ENCODE data around the gene ARHGEF4.
"Not testable (repeated sequence)": the region's sequence is repeated elsewhere in the genome, so short reads cannot be mapped to it uniquely, and the experiment has no call there.

Gene ARHGEF4

DNA sequence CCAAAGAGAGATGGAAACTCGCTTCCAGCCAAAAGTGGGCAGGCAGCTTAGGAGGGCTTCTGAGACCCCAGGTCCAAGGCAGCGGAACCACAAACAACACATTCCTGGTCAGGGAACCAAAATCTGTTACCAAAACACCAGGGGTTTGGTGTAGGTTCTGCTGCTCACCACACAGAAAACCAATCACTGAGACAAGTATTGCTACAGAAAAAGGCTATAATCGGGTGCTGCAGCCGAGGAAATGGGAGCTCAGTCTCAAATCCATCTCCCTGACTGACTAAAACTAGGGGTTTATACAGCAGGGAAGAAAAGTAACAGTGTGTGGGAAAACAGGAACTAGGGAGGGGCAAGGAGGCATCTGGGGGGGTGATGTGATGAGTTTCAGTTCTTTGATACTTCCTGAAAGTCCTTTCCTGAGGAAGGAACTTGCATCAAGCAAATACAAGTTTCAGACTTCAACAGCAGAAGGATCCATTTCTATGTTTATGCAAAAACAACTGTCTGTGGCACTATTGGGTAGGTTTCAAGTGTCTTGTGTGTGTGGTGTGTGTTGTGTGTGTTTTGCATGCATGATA is 148.6 kb downstream of the ARHGEF4 start:
- DNase-seq (ENCODE audit: extremely low spot score), result no peak
- TF ChIP-seq ARNT (IDR thresholded peaks at IDR 0.05) (no peak), HDGF (IDR thresholded peaks at IDR 0.05; ENCODE audit: borderline replicate concordance) (no peak), NFRKB (IDR thresholded peaks at IDR 0.05) (no peak), FOXK2 (IDR thresholded peaks at IDR 0.05) (no peak), SUZ12 (IDR thresholded peaks at IDR 0.05) (no peak), ZNF384 (IDR thresholded peaks at IDR 0.05) (no peak), CTBP1 (IDR thresholded peaks at IDR 0.05; ENCODE audit: borderline replicate concordance) (no peak), BHLHE40 (IDR thresholded peaks at IDR 0.05; ENCODE audit: borderline replicate concordance) (no peak), FOXA1 (IDR thresholded peaks at IDR 0.05) (no peak), ELF4 (IDR thresholded peaks at IDR 0.05) (no peak), L3MBTL2 (conservative IDR thresholded peaks at IDR 0.05) (no peak), SP1 (IDR thresholded peaks at IDR 0.05) (no peak), TARDBP (IDR thresholded peaks at IDR 0.05) (no peak), FOXM1 (IDR thresholded peaks at IDR 0.05; ENCODE audit: borderline replicate concordance) (no peak), LEF1 (IDR thresholded peaks at IDR 0.05; ENCODE audit: borderline replicate concordance) (no peak)
- TF ChIP-seq, protein P1, sequence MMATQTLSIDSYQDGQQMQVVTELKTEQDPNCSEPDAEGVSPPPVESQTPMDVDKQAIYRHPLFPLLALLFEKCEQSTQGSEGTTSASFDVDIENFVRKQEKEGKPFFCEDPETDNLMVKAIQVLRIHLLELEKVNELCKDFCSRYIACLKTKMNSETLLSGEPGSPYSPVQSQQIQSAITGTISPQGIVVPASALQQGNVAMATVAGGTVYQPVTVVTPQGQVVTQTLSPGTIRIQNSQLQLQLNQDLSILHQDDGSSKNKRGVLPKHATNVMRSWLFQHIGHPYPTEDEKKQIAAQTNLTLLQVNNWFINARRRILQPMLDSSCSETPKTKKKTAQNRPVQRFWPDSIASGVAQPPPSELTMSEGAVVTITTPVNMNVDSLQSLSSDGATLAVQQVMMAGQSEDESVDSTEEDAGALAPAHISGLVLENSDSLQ (IDR thresholded peaks at IDR 0.05), result no peak
- CTCF ChIA-PET, result interaction anchor here (0.5 kb wide), 1 partner anchor 11 kb away, joined by 3 read pairs; no protein-coding TSS in a partner anchor
- POLR2A ChIA-PET, result no interaction called here

DNA sequence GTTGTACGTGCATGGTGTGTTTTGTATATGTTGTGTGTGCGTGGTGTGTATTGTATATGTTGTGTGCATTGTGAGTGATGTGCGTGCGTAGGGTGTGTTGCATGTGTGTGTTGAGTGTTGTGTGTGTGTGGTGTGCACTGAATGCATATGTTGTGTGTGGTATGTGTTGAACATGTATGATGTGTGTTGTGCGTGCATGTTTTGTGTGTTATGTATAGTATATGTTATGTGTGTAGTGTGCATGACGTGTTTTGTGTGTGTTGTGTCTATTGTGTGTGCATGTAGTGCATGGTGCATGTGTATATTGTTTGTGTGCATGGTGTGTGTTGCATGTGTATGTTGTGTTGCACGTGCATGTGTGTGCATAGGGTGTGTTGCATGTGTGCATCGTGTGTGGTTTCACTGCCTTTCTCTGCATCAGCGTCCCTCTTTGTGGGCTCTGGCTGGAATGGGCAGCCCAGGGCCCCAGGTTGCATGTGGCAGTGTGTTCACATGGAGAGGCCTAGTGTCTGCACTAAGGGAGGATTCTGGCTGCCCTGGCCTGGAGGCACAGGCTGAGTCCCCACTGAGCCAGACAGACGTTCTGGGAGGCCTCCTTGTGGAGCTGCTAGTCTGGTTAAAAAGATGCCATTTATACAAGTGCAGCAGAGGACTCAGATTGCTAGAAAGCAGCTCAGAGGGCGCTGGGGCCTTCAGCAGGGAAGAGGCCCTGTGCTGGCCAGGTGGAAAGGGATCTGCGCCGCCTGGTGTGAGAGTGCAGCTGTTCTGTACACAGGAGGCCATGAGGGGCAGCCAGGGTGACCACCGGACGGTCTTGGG is 149.3 kb downstream of the ARHGEF4 start:
- peak; percentile 10; the same call in 1 of the 2 replicates for TF ChIP-seq TARDBP (IDR thresholded peaks at IDR 0.05)
- TF ChIP-seq SUZ12 (IDR thresholded peaks at IDR 0.05), result no peak
- ChIA-PET POLR2A (no interaction called here), CTCF (interaction anchor here (0.5 kb wide), 1 partner anchor 12 kb away, joined by 3 read pairs; no protein-coding TSS in a partner anchor)
- no peak for DNase-seq (ENCODE audit: extremely low spot score)

DNA sequence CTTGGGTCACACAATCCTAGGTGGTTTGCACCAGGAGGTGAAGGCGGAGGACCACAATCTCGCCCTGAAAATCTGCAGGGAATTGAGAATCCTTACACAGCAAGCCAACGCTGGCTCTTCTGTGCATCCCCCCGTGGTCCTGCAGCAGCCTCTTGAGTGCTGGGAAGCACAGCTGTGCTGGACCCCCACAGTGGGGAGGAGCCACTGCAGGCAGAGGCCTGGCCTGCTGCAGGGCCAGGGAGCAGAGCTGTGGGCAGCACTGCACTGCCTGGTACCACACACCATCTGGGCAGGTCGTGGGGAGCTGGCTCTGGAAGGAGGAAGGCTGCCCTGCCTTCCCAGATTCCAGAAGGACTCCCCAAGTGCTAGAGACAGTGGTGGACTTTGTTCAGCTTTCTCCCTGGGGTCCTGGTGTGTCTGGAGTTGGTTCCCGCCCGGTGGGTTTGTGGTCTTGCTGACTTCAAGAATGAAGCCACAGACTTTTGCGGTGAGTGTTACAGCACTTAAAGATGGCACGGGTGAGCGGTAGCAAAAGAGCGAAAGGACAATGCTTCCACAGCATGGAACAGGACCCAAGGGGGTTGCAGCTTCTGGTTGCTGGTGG is 150.3 kb downstream of the ARHGEF4 start:
- ChIA-PET POLR2A (no interaction called here), CTCF (no interaction called here)
- no peak for DNase-seq (ENCODE audit: extremely low spot score)
- TF ChIP-seq LEF1 (IDR thresholded peaks at IDR 0.05; ENCODE audit: borderline replicate concordance) (no peak), HDGF (IDR thresholded peaks at IDR 0.05; ENCODE audit: borderline replicate concordance) (no peak), L3MBTL2 (conservative IDR thresholded peaks at IDR 0.05) (no peak), CTBP1 (IDR thresholded peaks at IDR 0.05; ENCODE audit: borderline replicate concordance) (no peak), FOXM1 (IDR thresholded peaks at IDR 0.05; ENCODE audit: borderline replicate concordance) (no peak), NFRKB (IDR thresholded peaks at IDR 0.05) (no peak), ZNF384 (IDR thresholded peaks at IDR 0.05) (no peak), SUZ12 (IDR thresholded peaks at IDR 0.05) (no peak), FOXK2 (IDR thresholded peaks at IDR 0.05) (no peak), FOXA1 (IDR thresholded peaks at IDR 0.05) (no peak), ELF4 (IDR thresholded peaks at IDR 0.05) (no peak), BHLHE40 (IDR thresholded peaks at IDR 0.05; ENCODE audit: borderline replicate concordance) (no peak), TARDBP (IDR thresholded peaks at IDR 0.05) (no peak), SP1 (IDR thresholded peaks at IDR 0.05) (no peak), ARNT (IDR thresholded peaks at IDR 0.05) (no peak)
- TF ChIP-seq, protein P1 (IDR thresholded peaks at IDR 0.05), result no peak

GRCh38 chr2:130987519-130988425 is 151.1 kb downstream of the ARHGEF4 start:
- TF ChIP-seq FOXM1 (IDR thresholded peaks at IDR 0.05; ENCODE audit: borderline replicate concordance) (no peak), HDGF (IDR thresholded peaks at IDR 0.05; ENCODE audit: borderline replicate concordance) (no peak), NFRKB (IDR thresholded peaks at IDR 0.05) (no peak), L3MBTL2 (conservative IDR thresholded peaks at IDR 0.05) (no peak), LEF1 (IDR thresholded peaks at IDR 0.05; ENCODE audit: borderline replicate concordance) (no peak), FOXK2 (IDR thresholded peaks at IDR 0.05) (no peak), FOXA1 (IDR thresholded peaks at IDR 0.05) (no peak), ELF4 (IDR thresholded peaks at IDR 0.05) (no peak), TARDBP (IDR thresholded peaks at IDR 0.05) (no peak), SP1 (IDR thresholded peaks at IDR 0.05) (no peak), ZNF384 (IDR thresholded peaks at IDR 0.05) (no peak), CTBP1 (IDR thresholded peaks at IDR 0.05; ENCODE audit: borderline replicate concordance) (no peak), SUZ12 (IDR thresholded peaks at IDR 0.05) (no peak)
- TF ChIP-seq, protein P1 (IDR thresholded peaks at IDR 0.05), result no peak
- ChIA-PET POLR2A (no interaction called here), CTCF (no interaction called here)
- DNase-seq (ENCODE audit: extremely low spot score), result no peak

DNA sequence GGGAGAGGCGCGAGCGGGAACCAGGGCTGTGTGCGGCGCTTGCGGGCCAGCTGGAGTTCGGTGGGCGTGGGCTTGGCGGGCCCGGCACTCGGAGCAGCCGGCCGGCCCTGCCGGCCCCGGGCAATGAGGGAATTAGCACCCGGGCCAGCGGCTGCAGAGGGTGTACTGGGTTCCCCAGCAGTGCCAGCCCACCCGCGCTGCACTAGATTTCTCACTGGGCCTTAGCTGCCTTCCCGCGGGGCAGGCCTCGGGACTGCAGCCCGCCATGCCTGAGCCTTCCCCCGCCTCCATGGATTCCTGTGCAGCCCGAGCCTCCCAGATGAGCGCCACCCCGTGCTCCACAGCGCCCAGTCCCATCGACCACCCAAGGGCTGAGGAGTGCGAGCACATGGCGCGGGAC is 154.7 kb downstream of the ARHGEF4 start:
- POLR2A ChIA-PET; CTCF ChIA-PET; DNase-seq (ENCODE audit: extremely low spot score): not testable (repeated sequence)

DNA sequence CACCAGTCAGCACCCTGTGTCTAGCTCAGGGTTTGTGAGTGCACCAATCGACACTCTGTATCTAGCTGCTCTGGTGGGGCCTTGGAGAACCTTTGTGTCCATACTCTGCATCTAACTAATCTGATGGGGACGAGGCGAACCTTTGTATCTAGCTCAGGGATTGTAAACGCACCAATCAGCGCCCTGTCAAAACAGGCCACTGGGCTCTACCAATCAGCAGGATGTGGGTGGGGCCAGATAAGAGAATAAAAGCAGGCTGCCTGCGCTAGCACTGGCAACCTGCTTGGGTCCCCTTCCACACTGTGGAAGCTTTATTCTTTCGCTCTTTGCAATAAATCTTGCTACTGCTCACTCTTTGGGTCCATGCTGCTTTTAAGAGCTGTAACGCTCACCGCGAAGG is 155.3 kb downstream of the ARHGEF4 start:
- CTCF ChIA-PET; DNase-seq (ENCODE audit: extremely low spot score); POLR2A ChIA-PET: not testable (repeated sequence)

All from HEK293T (cell line).